ENCODE results near the gene NR2F2.

NR2F2 gene

DNA sequence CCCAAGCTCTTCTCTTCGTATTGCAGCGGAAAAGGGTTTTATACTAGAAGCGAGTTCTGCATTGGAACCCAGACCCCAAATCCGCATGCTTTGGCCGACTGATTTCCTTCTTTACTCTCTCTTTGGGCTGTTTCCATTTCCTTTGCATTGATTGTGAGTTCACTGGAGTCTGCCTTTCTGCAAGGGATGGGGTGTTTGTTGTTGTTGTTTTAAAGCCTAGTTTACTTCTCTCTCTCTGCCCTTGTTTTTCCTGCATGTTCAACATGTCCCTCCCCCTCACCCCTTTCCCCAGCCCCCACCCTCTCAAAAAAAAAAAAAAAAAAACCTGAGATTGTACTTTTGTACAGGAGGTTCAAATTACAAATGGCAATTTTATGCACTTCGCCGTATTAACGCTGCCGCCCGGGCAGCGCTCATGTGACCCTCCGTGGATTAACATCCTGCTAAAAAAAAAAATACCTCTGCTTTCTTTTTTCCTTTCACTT is 2.2 kb downstream of the NR2F2 start:
- DNase-seq (ENCODE audit: low read depth): peak; percentile 59

DNA sequence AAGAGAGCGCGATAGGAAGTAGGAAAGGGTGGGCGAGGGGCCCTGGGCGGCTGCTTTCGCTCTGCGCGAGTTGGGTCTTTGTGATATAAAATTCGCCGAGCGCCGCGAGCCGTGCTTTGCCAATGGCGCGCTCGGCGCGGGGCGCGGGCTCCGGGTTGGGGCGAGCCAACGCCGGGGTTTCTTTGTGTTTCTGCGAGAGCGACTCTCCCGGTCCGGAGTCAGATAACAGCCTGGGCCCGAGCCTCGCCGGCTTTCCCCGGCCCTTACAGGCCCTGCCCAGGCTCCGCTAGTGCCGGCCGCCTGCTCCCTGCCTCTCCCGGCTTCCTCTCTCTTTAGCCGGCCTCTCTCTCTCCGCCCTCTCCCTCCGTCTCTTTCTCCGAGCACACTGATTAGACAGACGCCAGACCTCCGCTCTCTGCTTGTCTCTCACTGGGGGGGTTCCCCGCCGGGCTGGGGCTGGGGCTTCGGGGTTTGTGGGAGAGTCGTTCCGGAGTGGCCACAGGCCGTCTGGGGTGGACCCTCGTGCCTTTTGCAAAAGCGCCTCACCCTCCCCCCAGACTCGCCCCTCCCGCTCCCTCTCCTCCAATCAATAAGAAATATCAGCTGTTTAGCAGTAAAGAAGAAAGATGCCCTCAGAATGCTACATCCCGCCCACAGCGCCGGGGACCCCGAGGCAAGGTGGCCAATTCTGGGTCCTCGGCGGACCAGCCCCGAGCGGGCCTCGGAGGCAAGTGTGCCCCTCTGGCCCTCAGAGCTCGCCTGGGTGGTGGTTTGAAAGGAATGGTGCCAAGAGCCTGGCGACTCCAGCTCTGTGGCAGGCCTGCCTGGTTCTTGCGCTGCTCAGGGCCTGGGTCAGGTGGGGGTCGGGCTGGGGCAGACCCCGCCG is 2.9 kb downstream of the NR2F2 start:
- DNase-seq (ENCODE audit: low read depth): peak; percentile 55

DNA sequence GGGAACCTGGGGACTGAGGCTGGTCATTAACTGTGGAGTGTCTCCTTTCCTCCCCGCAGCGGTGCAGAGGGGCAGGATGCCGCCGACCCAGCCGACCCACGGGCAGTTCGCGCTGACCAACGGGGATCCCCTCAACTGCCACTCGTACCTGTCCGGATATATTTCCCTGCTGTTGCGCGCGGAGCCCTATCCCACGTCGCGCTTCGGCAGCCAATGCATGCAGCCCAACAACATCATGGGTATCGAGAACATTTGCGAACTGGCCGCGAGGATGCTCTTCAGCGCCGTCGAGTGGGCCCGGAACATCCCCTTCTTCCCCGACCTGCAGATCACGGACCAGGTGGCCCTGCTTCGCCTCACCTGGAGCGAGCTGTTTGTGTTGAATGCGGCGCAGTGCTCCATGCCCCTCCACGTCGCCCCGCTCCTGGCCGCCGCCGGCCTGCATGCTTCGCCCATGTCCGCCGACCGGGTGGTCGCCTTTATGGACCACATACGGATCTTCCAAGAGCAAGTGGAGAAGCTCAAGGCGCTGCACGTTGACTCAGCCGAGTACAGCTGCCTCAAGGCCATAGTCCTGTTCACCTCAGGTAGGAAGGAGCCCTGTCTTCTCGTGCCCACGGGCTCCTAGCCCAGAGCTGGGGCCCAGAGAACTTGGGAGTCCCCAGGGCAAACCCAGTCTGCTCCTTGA is 3.7 kb downstream of the NR2F2 start:
- no peak for DNase-seq (ENCODE audit: low read depth)

DNA sequence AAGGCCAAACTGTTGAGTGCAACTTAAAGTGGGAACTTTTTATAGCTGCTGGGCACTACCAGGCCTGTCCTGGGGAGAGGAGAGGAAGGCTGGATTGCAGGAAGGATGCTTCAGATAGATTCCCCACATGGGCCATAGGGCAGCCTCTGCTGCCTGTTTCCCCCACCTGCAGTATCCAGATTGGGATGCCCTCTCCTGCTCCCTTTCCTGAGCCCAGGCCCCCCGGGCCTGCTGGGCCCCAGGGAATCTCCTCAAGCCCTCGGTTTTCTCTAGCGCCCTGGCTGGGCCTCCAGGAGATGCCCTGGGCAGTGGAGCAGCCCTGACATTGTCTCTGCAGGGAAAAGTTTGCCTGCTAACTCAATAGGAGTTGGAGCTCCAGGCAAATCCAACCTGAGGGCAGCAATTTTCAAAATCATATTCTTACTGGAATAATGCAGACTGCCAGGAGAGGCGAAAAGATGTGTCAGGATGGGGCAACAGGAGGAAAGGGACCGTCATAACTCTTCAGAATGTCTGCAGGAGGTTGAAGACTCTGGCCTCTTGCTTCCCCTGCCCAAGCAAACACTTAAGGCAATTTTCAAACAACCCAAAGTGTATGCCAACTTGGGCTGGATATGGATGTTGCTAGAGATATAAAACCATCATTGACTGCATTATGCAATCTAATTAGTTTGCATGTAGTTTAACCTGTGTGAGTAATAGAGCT is 4.4 kb downstream of the NR2F2 start:
- DNase-seq (ENCODE audit: low read depth): no peak

DNA sequence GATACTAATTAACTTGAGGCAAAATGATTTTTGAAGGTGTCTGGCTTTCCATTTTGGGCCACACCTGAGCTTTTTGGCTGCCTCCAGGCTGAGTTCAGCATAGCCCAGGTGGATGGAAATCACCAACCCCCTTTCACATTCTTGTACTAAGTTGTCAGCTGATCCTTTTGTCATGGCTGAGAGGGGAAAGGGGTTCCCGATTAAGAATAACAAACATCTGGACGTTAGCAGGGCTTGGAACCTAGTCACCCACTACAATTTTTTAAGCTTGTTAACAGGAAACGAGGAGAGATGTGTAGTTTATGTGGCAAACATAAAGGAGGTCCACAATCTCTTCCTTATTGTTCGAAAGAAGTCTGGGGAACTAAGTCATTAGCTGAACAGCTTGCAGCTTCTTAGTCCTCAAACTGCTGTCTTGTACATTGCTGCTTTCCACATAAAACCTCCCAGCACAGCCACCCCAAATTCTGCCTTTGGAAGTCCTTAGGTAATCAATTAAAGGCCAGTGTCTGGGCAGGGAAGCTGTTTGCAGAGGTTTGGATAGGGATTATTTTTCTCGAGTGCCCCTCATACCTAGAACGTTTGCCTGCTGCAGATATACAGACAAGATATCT is 5.0 kb downstream of the NR2F2 start:
- no peak for DNase-seq (ENCODE audit: low read depth)

DNA sequence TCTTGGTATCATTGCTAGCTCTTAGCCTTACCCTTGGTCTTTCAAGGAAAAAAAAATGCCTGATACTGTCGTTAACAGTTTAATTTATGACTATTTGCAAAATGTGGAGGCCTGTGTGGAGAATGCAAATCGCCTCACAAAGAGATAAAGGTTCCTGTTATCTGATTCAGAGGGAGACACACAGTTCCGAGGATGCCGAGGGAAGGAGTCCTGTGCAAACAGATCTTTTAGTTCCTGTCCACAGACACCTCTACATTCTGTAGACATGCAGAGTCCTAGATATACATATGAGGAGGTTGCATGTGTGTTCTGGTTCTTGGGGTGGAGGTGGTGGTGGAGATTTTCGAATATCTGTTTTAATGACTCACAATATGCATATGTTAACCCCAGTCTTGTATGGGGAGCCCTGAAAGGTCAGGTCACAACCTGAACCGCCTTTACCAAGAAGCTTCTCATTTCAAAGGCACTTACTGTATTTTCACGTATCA is 5.7 kb downstream of the NR2F2 start:
- no peak for DNase-seq (ENCODE audit: low read depth)

DNA sequence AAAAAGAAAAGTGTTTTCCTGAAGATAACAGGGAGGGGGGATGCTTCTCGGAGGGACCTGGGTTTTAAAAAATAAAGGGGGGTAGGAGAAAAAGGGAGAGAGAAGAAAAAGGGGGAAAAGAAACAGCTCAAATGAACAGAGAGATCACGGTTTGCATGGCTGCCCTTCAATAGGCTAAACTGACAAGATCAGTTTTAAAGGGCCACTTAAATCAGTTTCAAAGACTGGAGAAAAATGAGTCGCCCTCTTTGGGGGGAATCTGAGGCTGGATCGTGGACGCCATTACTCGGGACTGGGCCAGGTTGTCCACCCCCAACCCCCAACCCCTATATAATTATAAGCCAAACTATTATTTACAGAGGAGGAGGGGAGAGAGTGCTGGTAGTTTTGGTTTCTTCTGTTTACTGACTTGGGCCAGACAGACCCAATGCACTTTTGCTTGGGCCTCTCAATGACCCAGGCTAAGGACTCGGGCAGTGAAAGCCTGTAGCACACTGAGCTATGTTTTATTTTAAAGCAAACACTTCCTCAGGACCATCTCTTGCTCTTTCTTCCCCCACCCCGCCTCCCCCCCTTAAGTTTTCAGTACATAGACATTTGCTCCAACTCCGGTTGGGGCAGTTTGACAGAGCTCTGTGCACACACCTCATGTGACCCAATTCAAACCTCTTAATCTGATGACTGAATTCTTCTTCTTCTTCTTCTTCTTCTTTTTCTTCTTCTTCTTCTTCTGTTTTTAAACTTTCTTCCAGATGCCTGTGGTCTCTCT is 6.3 kb downstream of the NR2F2 start:
- no peak for DNase-seq (ENCODE audit: low read depth)

DNA sequence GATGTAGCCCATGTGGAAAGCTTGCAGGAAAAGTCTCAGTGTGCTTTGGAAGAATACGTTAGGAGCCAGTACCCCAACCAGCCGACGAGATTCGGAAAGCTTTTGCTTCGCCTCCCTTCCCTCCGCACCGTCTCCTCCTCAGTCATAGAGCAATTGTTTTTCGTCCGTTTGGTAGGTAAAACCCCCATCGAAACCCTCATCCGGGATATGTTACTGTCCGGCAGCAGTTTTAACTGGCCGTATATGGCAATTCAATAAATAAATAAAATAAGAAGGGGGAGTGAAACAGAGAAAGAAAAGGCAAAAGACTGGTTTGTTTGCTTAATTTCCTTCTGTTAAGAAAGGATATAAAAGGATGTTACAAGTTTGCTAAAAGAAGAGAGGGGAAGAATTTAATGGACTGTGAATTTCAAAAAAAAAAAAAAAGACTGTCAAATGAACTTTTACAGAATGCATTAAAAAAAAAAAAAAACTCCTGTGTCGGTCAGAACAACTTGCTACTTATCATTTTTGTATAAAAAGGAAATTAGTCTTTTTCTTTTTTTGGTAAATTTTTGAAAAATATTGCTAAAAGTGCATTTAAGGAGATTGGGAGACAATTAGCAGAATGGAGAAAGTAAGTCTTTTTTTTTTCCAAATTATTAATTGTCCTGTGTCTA is 7.0 kb downstream of the NR2F2 start:
- DNase-seq (ENCODE audit: low read depth): no peak

DNA sequence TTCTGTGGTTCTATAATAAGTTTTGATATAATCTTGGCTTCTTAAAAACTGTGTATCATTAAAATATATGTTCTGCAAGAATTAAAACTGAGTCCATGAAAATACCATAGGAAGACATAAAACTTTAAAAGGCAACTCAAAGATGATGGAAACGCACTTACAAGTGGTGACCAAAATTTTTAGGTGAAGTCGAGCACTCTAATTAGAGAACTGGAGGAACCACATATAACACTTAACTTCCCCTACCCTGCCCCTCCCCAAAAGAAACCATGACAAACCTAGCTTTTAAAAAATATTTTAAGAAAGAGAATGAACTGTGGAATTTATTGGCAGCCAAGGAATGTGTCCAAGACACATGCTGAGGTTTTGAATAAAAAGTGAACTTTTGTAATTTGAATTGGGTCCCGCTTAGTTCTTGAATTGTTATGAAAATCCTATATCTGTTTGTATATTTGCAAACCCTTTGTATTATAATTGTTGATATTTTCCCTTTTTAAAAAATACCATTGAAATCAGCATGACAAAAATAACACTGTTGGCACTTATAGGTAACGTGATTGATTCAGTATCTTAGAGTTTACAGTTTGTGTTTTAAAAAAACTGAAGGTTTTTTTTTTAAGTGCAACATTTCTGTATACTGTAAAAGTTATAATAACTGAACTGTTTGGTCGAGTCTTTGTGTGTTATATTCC is 7.7 kb downstream of the NR2F2 start:
- DNase-seq (ENCODE audit: low read depth): peak; percentile 38

DNA sequence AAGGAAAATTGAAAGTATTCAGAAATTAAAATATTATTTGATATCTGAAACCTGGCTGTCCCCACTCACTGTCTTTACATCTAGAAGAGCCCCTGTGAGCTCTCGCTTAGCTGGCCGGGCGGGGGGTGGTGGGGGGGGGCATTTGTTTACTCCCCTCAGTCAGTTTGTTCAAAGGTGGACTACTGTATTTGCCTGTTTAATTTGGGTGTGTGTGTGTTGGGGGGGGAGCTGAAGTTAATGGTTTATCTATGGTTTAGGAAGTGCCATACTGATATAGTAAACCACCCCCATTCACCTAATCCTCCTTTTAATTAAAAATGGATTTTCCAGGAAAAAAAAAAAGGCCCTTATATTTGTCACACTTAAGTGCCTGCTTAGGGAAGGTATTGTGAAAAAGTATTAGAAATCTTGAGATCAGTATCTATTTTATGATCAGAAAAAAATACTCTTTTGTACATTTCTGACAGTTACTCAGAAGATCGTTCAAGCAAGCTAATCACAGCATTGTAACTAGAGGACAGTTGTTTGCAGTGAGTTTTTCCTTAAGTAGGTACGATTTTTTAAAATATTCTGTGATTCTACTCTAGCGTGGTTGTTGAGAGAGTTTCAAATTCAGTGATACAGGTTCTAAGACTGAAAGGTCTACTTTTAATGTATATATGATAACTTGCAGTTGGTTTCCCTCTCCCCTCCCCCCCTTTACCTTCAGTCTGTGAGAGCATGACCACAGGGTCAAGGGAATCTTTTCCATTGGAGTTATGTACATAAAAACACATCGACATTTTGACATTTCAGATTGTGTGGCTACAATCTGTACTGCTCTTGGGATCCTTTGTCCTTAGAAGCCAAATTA is 8.5 kb downstream of the NR2F2 start:
- peak; percentile 38 for DNase-seq (ENCODE audit: low read depth)

DNA sequence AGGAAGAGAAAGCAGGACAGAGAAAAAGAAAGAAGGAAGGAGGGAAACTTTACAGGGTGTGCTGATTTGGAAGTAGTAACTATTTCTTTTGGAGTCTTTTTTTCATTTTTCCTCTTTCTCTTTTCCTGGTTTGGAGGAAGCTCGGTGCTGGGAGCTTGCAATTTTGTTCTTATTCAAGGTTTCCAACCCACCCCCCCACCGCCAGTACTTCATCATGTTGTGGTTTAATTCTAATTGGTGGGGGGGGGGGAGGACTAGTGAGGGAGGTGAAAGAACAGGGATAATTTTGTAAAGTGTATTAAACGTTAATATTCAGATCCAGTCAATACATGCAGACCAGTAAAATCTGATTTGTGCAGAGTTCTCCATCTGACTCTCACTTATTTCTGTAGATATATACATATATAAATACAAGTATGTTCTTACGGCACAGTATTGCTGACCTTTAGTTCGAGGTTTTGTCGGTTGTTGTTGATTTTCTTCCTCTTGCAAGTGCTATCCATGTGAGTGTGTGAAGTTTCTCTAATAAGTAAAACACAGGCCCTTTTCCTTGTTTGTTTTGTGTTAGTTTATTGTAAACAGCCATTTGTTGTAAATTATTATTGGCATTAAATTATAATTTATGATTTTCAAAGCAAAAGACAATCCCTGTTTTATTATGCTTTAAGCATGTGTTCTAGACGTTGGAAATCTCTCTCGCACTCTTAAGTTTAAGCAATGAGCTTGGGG is 9.3 kb downstream of the NR2F2 start:
- DNase-seq (ENCODE audit: low read depth): peak; percentile 54

DNA sequence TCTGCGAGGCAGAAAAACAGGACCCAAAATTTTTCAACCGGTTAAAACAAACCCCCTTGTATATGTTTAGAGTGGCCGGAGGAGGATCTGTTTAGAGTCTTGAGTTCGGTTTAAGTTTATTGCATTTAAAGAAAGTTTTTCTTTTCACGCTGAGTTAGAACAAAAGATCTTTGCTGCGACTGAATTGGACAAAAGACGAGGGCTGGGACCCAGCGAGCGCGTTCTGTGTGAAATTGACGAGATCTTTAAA is 9.8 kb downstream of the NR2F2 start:
- no peak for DNase-seq (ENCODE audit: low read depth)

DNA sequence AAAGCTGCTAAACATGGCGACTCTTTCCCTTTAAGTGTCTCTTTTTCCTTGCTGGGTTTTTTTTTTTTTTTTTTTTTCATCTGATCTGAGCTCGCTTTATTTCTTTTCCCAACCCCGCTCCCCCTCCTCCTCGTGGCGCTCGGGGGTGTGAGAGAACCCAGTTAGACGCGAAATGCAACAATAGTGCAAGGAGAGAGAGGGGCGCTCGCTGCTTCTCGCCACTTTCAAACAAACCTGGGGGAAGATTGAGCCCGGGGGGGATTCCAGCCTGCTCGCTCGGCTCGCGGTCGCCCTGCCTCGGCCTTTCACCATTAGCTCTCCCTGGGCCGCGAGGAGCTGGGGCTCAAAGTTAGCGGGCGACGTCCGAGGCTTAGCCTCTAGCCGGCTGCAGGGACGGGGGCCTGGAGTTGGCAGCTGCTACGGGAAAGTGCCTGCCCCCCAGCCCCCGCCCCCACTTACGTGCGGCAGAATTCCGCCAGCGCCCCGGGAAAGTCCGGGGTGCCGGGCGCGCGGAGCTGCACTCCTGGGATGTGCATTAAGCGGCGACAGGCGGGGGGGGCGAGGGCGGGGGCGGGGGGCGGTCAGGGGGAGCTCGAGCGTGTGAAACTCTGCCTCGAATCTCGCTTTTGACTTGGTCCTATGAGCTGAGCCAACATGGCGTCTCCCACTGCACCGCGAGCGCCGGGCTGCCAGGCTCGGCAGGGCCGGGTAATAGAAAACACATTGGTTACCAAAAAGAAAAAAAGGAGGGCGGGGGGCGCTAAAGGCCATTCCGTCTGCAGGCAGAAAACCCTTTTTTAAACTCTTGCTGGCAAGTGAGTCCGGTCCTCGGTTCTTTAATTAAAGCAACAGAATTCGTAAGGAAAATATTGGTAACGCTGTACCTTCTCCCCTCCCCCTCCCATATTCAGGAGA is 10.4 kb downstream of the NR2F2 start:
- DNase-seq (ENCODE audit: low read depth): peak; percentile 73

DNA sequence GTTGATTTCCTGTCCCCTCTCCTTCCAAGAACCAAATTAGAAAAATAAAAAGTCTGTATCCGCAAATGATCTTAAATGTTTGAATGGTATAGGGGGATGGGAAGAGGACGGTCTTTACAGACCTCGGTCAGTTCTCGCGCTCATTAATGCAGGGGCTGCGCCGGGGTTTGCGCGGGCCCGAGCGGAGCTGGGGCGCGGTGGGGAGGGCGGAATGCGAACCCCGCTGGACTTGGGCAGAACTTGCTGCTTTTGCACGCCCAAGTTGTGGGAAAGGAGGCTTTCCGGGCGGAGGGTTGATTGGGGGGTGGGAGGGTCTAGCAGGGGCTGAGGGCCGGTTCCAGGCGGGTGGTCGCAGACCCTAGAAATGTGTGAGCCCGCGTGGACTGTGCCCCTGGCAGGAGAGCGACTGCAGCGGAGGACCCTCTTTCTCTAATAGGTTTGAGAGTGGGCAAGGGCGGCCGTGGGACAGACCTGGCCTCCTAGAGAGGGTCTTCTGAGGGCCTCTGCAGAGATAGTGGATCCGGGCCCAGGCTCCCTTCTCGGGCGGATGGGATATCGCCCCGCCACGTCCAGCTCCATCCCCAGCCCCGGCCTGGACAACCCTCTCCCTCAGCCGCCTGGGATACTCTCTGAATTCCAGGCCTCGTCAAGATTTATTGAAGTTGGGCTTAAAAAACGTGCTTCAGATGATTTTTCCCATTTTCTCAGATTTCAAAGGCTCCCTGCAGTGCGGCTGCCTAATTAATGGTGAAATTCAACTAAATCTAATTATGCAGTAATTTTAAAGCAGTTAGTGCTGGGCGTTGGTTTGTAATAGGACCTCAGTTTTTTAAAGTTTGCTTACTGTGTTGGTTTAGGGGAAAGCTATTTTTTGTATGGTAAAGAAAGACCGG is 11.3 kb downstream of the NR2F2 start:
- peak; percentile 65 for DNase-seq (ENCODE audit: low read depth)

DNA sequence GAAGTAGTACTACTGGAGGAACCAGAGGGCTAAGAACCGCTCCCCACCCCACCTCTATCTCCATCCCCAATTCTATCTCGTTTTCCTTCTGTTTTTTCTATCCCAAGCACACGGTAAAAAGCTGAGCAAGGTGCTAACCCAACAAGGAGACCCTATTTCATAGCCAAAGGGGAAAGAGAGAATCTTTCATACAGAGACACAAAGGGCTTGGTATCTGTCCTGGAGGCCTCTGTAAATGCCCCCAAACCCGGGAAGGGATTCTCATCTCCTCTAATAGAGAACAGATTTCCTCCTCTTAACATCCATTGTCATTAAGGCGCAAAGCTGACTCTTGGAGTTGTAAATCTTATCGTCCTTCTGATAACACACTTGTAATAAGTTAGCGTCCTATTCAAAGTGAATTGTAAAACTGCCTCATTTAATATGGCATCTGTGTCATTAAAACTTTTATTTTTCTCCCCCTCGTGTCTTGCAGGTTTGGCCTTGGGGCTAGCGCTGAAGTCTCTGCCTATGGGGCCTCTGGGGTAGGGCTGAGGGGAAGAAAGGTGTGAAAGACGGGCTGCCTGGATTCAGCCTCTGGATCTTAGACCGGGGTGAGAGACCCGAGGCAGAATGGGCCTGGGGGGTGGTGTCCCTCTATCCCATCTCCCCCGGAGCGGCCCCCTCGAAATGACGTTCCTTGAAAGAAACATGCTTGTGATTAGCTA is 12.1 kb downstream of the NR2F2 start:
- DNase-seq (ENCODE audit: low read depth): peak; percentile 35

Measured in iris pigment epithelial cell (primary cell).